GM18873 (cell line): ENCODE measurements around the gene TSPAN8.
"Not testable (repeated sequence)": the region's sequence is repeated elsewhere in the genome, so short reads cannot be mapped to it uniquely, and the experiment has no call there.

Experiments
- ATAC-seq: cut with Tn5 transposase; IDR thresholded peaks from one replicate; pipeline ENCODE4 v1.9.1; 2021; ENCODE audit warnings: mild to moderate bottlenecking, moderate library complexity, moderate number of reproducible peaks; ENCODE audit not compliant: unreplicated experiment, low FRiP score

TSPAN8 gene

DNA sequence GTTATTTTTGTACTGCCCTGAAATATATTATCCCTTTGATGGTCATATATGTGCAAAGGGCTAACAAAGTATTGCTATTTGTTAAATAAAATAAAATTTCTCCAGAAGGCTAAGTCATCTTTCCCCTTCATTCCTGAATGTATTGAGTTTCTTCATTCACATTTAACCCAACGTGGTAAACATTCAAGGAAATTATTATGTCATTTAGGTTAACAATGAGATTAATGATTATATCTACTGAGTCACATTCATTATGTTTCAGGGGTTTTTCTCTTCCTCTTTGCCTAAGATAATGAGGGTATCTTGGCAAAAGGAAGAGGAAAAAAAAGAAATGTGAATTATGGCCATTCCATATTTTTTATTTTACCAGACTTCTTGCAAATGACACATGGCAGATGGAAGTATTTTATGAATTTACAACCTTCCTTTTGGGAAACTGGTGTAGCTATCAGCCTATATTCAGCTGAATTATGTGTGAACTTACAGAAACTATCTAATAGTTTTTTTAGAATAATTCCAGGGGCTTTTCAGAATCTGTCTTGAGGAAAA, 27.2 kb downstream of the TSPAN8 start:
- no peak for ATAC-seq

DNA sequence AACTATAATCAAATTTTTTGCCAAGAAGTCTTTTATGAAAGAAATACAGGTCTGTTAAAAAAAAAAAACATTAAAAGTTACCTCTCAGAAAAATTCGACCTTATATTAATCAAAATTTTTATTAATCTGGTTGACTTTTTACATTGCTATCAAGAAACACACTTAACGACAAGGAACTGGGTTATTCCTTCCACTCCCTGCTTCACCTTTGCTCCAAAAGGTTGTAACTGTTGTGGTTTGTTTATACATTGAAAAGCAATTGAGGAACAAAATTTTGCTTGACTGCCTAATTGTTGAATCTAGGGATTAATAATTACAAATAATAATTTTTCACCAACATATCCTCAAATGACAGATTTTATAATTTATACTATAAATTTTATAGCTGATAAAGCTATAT, 28.4 kb downstream of the TSPAN8 start:
- no peak for ATAC-seq

DNA sequence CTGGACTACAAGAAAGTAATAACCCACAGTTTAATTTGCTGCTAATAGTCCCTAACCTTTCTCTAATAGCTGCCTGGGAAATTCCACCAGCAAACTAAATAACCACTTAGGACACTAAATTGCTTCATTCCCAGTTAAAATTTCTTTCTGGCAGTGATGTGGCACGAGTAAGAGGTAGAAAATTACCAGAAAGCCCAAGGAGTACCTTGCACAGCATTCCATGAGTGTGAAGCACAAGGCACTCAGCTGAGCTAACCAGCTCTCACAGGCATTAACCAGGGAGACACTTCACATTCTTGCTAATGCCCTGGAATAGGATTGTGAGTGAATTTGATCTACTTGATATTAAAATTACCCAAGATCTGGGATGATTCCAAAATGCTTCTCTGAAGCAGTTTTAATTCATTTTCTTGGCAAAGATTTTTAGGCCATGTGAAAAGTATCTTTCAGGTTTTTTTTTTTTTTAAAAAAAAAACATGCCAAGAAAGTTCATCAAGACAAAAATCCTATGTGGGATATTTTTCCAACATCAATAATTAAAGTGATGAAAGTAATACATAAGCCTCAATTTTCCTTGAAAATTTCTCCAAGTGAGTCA, 29.5 kb downstream of the TSPAN8 start:
- ATAC-seq: no peak

DNA sequence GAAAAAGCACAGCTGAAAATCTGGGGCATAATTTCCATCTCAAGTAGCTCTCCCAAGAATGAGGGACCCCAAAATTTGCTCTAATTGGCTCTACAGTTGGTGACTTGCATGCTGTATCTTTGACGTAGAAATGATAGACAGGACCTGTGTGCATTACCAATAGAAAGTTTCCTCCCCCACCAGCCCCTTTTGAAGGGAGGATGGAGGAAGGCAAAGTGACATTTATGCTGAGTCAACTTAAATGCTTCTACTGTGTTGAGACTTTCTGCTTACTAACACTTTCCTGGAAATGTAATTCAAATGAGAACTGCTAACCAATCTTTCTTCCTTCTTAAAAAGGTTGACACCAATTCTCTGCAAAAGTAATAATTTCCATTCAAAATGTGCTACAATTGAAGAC, 31.9 kb downstream of the TSPAN8 start:
- no peak for ATAC-seq

DNA sequence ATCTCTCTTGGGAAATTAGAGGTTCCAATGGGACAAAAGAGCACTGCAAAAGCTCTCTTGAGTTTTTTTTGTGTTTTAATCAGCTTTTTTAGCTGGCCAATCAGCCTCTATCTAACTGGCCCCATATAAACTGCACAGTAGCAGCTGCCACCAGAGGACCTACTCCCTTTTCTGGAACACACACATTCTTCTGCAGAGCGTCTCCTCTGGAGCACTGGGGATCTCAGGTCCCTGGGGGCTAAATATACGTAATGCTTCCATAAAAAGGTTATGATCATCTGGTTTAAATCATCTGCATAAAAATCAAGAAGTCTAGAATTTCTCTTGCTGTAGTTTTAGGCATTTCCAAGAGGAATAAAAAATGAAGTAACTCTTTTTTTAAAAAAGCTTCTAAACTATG, 32.3 kb downstream of the TSPAN8 start:
- no peak for ATAC-seq

DNA sequence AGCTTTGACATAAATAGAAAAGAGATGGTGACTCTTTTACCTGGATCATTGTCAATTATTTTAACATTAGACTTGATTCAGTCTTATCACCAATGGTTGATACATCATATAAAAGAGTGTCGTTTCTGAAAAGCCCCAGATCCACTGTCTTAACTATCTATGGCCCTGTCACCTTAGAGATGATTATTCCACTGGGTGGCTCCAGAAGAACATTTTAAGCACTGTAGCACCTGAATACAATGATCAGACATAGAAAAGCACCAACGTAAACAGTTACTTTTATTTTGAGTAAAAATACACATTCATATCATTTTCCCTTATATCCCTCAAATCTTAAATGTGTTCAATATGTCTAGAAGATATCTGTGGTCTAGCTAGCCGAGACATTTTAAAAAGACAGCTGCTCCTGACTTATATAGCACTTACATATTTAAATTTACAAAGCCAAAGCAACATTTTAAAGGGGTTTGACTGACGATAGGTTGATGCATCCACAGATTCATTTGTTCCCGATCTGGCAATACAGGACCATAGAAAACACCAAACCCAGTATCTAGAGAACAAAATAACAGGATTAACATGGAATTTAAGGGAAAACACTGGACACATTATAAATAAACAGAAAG, 32.9 kb downstream of the TSPAN8 start:
- ATAC-seq: no peak

DNA sequence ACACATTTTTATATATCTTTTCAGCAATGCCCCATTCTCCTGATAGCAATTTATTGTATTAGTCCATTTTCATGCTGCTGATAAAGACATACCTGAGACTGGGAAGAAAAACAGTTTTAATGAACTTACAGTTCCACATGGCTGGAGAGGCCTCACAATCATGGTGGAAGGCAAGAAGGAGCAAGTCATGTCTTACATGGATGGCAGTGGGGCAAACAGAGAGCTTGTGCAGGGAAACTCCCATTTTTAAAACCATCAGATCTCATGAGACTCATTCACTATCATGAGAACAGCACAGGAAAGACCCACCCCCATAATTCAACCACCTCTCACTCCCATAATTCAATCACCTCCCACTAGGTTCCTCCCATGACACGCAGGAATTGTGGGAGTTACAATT, 44.7 kb downstream of the TSPAN8 start:
- ATAC-seq: not testable (repeated sequence)

DNA sequence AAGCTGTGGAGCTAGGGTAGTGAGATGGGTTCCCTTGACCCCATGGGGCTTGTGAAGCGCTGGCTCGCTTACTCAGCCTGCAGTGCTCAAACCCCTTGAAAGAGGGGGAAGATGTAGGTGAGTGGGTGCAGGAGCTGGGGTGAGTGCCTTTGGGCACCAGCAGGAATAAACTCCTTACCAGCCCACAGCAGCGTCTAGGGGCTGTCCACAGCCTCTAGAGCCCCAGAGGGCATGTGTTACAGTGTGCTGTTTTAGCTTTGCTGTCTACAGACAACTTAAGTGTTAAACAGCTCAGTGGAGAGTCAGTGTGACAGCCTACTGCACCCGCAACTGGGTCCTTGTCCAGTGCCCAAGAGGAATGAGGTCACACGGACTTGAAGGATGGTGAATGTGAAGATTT, 48.0 kb downstream of the TSPAN8 start:
- no peak for ATAC-seq

DNA sequence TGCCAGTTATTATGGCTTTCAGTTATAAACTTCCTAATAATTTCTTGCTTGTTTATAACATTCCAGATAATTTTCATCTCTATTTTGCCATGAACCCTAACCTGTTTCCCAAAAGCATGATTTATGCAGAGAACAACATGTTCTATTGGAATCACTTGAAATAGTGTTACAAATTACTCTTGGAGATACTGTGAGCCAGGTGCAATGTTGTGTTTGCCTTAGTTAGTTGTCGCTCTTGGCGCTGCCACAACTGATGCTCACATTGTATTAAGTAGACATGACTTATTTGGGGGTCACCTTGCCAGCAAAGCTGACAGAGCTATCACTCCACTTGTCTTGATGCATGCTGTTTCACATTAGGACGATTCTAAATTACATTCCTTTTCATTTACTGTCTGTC, 49.4 kb downstream of the TSPAN8 start:
- ATAC-seq: no peak

DNA sequence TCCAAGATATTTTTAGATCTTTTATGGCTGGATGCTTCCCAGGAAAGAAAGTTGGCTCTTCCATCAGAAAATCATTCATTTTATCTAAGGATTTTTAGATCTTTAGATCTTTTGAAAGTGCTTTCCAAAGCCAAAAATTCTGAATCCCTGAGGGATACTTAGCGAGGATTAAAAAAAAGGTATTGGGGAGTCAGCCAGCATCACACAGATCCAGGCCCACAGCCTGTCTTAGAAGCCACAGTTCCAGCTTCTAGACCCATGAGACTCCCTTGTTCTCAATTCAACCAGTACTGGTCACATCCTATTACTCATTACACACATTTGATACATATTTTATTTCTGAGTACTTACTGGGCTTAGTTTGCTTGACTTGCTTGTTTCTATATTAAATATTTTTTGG, 49.9 kb downstream of the TSPAN8 start:
- ATAC-seq: no peak

DNA sequence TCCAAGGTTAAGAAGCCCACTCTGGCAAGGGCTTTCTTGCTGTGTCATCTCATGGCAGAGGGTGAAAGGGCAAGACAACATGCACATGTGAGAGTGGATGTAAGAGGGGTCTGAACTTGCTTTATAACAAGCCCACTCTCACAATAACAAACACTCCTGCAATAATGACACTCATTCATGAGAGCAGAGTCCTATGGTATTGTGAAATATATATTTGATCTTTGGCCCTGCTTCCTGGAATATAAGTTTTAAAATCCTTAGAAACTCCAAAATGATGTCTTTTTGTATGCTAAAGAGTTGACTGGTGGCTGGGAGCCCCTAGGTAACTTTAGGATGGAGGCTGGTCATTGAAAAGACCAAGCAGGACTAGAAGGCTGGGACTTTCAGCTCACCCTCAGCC, 51.8 kb downstream of the TSPAN8 start:
- no peak for ATAC-seq

DNA sequence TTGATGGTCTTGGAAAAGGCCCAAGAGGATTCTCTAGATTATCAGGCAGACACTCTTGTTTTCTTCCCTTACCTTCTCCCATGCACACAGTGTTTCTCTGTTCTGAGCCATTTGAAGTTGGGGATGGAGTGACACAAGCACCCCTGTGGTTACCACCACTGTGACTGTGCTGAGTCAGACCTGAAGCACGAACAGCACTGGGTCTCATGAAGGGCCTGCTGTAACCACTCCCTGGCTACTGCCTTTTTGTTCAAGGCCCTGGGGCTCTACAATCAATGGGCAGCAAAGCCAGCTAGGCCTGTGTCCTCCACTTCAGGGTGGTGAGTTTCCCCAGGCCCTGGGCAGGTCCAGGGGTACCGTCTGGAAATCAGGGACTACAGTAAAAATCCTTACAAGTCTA, 65.5 kb downstream of the TSPAN8 start:
- ATAC-seq: no peak

DNA sequence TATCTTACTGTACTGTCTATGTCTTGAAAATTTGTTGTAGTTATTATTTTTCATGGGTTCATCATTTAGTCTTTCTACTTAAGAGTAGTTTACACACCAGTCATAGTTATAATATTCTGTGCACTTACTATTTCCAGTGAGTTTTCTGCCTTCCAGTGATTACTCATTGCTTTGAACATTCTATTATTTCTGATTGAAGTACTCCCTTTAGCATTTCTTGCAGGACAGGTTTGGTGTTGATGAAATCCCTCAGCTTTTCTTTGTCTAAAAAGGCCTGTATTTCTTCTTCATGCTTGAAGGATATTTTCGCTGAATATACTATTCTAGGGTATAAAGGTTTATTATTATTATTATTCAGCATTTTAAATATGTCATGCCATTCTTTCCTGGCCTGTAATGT, 66.8 kb downstream of the TSPAN8 start:
- no peak for ATAC-seq

DNA sequence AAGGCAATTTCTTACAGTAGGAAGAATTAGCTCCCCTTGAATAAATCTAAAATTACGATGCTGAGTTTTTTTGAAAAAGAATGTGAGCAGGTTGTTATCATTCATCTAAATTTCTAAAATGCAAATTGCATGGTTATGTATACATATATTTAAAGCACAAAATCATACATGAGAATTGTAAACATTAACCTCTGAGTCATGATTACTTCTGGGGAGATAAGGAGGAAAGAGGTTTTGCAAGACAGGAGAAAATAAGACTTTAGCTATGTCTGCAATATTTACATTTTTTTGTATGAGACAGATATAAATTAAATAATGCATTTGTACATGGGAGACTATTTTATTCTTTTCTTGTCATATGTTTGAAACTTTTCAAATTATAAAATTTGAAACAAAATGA, 72.2 kb downstream of the TSPAN8 start:
- ATAC-seq: no peak

DNA sequence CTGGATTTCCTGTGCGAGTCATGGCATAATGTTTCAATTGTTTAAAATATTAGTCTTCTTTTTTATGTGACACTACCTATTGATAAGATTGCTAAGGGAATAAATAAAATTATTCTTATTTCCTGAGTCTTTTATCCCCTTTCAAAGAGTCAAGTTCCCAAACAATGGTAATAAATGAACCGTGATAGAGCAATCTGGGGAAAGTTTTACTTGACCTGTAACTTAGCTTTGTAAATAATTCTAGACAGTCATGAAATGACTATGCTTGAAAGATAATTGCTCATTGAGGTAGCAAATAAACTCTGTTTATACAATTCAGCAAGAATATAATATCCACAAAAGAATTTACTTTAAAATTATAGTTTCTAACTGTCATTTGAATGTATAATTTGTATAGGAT, 82.1 kb downstream of the TSPAN8 start:
- ATAC-seq: no peak
